WTC11 (cell line): Measurements from ENCODE around the gene CCS.

Experiments used
- CREB1 ChIP-seq: sonication (generic); formaldehyde crosslinking; IDR thresholded peaks from 2 replicates; pipeline ENCODE4 v1.8.0; 2023; ENCODE audit warnings: mild to moderate bottlenecking, missing genetic modification reagents
- CTCF ChIP-seq: fragments of 200-600 bp; IDR thresholded peaks from 2 replicates; pipeline ENCODE4 v1.8.0; 2022; ENCODE audit warnings: antibody characterized with exemption
- ESRRA ChIP-seq: sonication (generic); formaldehyde crosslinking; IDR thresholded peaks from 2 replicates; pipeline ENCODE4 v1.8.1; 2022; ENCODE audit warnings: mild to moderate bottlenecking, missing genetic modification reagents, borderline replicate concordance
- FOXP1 ChIP-seq: sonication (generic); formaldehyde crosslinking; IDR thresholded peaks from 2 replicates; pipeline ENCODE4 v1.8.0; 2022; ENCODE audit warnings: missing genetic modification reagents, mild to moderate bottlenecking, moderate library complexity, borderline replicate concordance
- GABPB1 ChIP-seq: sonication (generic); formaldehyde crosslinking; IDR thresholded peaks from 2 replicates; pipeline ENCODE4 v1.8.1; 2023; ENCODE audit warnings: mild to moderate bottlenecking, missing genetic modification reagents
- IRF2 ChIP-seq: sonication (generic); formaldehyde crosslinking; IDR thresholded peaks from 2 replicates; pipeline ENCODE4 v1.8.0; 2022; ENCODE audit warnings: low read depth, missing genetic modification reagents, borderline replicate concordance
- KAT7 ChIP-seq: sonication (generic); formaldehyde crosslinking; IDR thresholded peaks from 2 replicates; pipeline ENCODE4 v1.8.1; 2023; ENCODE audit warnings: missing genetic modification reagents, mild to moderate bottlenecking, borderline replicate concordance
- NR2C2 ChIP-seq: sonication (generic); formaldehyde crosslinking; IDR thresholded peaks from 2 replicates; pipeline ENCODE4 v1.8.0; 2022; ENCODE audit warnings: mild to moderate bottlenecking, missing genetic modification reagents
- SP1 ChIP-seq: sonication (generic); formaldehyde crosslinking; conservative IDR thresholded peaks from 2 replicates; pipeline ENCODE4 v1.8.1; 2022; ENCODE audit warnings: missing genetic modification reagents
- ZNF121 ChIP-seq: sonication (generic); formaldehyde crosslinking; IDR thresholded peaks from 2 replicates; pipeline ENCODE4 v1.8.0; 2023; ENCODE audit warnings: missing genetic modification reagents

GRCh38 chr11:66564984-66565383 lies 28.0 kb upstream of the CCS start:
- TF ChIP-seq SP1 (no peak), FOXP1 (CRISPR knock-in tag) (no peak), NR2C2 (CRISPR knock-in tag) (no peak), CTCF (no peak), KAT7 (CRISPR knock-in tag) (no peak), IRF2 (CRISPR knock-in tag) (no peak), CREB1 (no peak), GABPB1 (CRISPR knock-in tag) (no peak), ZNF121 (no peak), ESRRA (no peak)
